OCI-LY7 (cell line): ENCODE results near the gene MAMDC2. TPM values are rescaled to one million over a fixed set of nuclear protein-coding genes. Genes with fewer than 3 reads are reported as not detected.

Experiments used
- BruUV-seq: library from RNA; stranded (reverse); fragments of 400-500 nt; replicated peaks from 2 replicates; lab custom pipeline; 2021; lab: Mats Ljungman, UMichigan
- CTCF ChIA-PET: fragments of 300-600 bp; sonication (Branson Sonifier 250); formaldehyde crosslinking; loops from one replicate; lab custom pipeline; 2022; ENCODE audit warnings: antibody characterized with exemption; ENCODE audit not compliant: unreplicated experiment; lab: Charles Lee
- POLR2A ChIA-PET: fragments of 300-600 bp; sonication (Branson Sonifier 250); formaldehyde crosslinking; loops from one replicate; lab custom pipeline; 2022; ENCODE audit warnings: antibody characterized with exemption; lab: Charles Lee
- DNase-seq: peaks from one replicate; pipeline ENCODE4 v3.0.0-alpha.2; 2015; ENCODE audit warnings: low spot score
- H2AFZ ChIP-seq: fragments of 200-600 bp; sonication (generic), shearing (Covaris generic); 2 replicates; pipeline ENCODE4 v1.6.1; 2014; ENCODE audit warnings: mild to moderate bottlenecking, antibody characterized with exemption, low read length, moderate library complexity
- H3K27ac ChIP-seq: fragments of 200-600 bp; sonication (generic); 2 replicates; pipeline ENCODE4 v1.5.1; 2014; ENCODE audit warnings: mixed run types, low read depth, mild to moderate bottlenecking, moderate library complexity, low read length, inconsistent platforms; ENCODE audit not compliant: poor library complexity, severe bottlenecking
- H3K36me3 ChIP-seq: fragments of 200-600 bp; sonication (generic); 2 replicates; pipeline ENCODE4 v1.6.1; 2014; ENCODE audit warnings: mild to moderate bottlenecking, antibody characterized with exemption, low read length, moderate library complexity, mixed read lengths; ENCODE audit not compliant: insufficient read depth
- H3K4me1 ChIP-seq: fragments of 200-600 bp; sonication (generic); 2 replicates; pipeline ENCODE4 v1.5.1; 2014; ENCODE audit warnings: mild to moderate bottlenecking, low read length; ENCODE audit not compliant: insufficient read depth, poor library complexity, severe bottlenecking
- H3K4me2 ChIP-seq: fragments of 200-600 bp; sonication (generic); 2 replicates; pipeline ENCODE4 v1.6.1; 2014; ENCODE audit warnings: mild to moderate bottlenecking, low read length
- H3K4me3 ChIP-seq: fragments of 200-600 bp; sonication (generic); 2 replicates; pipeline ENCODE4 v1.5.1; 2014; ENCODE audit warnings: mild to moderate bottlenecking, low read depth, low read length; ENCODE audit not compliant: poor library complexity, severe bottlenecking
- H3K79me2 ChIP-seq: fragments of 200-600 bp; sonication (generic); 2 replicates; pipeline ENCODE4 v1.6.1; 2016; ENCODE audit warnings: low read depth, mild to moderate bottlenecking, low read length, moderate library complexity, mixed read lengths; ENCODE audit not compliant: insufficient read depth
- H3K9me2 ChIP-seq: fragments of 200-600 bp; sonication (generic); 2 replicates; pipeline ENCODE4 v1.6.1; 2016; ENCODE audit warnings: mild to moderate bottlenecking, low read length, mixed read lengths; ENCODE audit not compliant: insufficient read depth
- H3K9me3 ChIP-seq: fragments of 200-600 bp; sonication (generic); 2 replicates; pipeline ENCODE4 v1.6.1; 2014; ENCODE audit warnings: mild to moderate bottlenecking, mixed run types, low read length, mixed read lengths
- H4K20me1 ChIP-seq: fragments of 200-600 bp; sonication (generic); 2 replicates; pipeline ENCODE4 v1.6.1; 2014; ENCODE audit warnings: mild to moderate bottlenecking, antibody characterized with exemption, low read length, moderate library complexity, mixed read lengths; ENCODE audit not compliant: insufficient read depth
- CTCF ChIP-seq: fragments of 200-600 bp; sonication (generic); conservative IDR thresholded peaks from 2 replicates; pipeline ENCODE4 v1.5.1; 2014; ENCODE audit warnings: mild to moderate bottlenecking, antibody characterized with exemption, low read length, moderate library complexity, mixed read lengths
- EZH2phosphoT487 ChIP-seq: fragments of 200-600 bp; sonication (generic); IDR thresholded peaks from 2 replicates; pipeline ENCODE4 v1.6.1; 2018; ENCODE audit warnings: low read depth, borderline replicate concordance, mild to moderate bottlenecking, mixed run types, antibody characterized with exemption, low read length, moderate library complexity, mixed read lengths
- intact Hi-C: fragments of 100-400 bp; cut with micrococcal nuclease; formaldehyde crosslinking; loops from one replicate; pipeline ENCODE4 v1.10.0; 2022; ENCODE audit not compliant: unreplicated experiment
- total RNA-seq, 2 experiments: library from RNA; depleted of rRNA in 1 of 2; stranded (reverse); fragments of >200 nt in 1 of 2; shearing (Covaris generic) in 1 of 2; gene quantifications; 2 replicates each; pipeline ENCODE4 v1.2.3, GENCODE V29; 2014 to 2022

The MAMDC2 gene
- total RNA-seq, 2 experiments from 2014 or later = not detected

- Histone ChIP-seq H3K4me3 (no peak overlapping the region), H3K27ac (no peak overlapping the region), H3K79me2 (no peaks in the 10 kb centered on the region), H2AFZ (peak overlapping the region; percentile 30; the same call in 1 of the 2 replicates), H3K4me2 (no peak overlapping the region), H4K20me1 (no peaks in the 10 kb centered on the region; the same call in 1 of the 2 replicates), H3K4me1 (no peaks in the 10 kb centered on the region), H3K36me3 (no peaks in the 10 kb centered on the region), H3K9me2 (no peaks in the 10 kb centered on the region), H3K9me3 (no peaks in the 10 kb centered on the region)
- no peak for DNase-seq
- POLR2A ChIA-PET = interaction anchor here (0.5 kb wide), 1 partner anchor 181 kb away, joined by 3 read pairs; no protein-coding TSS in a partner anchor
- no peak for TF ChIP-seq CTCF
- CTCF ChIA-PET = interaction anchor here (1.0 to 1.1 kb wide), 2 partner anchors 10 to 139 kb away, joined by 3 read pairs; no protein-coding TSS in a partner anchor
- intact Hi-C loops = loop anchor here (1.0 to 5.0 kb wide), 2 partner anchors 138 to 492 kb away; no protein-coding TSS in a partner anchor
- no TSS peak for BruUV-seq
Measured at GRCh38 chr9:70110194-70111041, 66.8 kb downstream of the MAMDC2 start.

- H3K4me3 ChIP-seq = no peak overlapping the region
- H4K20me1 ChIP-seq = no peaks in the 10 kb centered on the region; the same call in 1 of the 2 replicates
- no peaks in the 10 kb centered on the region for H3K9me3 ChIP-seq
- H2AFZ ChIP-seq = peak overlapping the region; percentile 30; the same call in 1 of the 2 replicates
- BruUV-seq = no TSS peak
- H3K4me2 ChIP-seq = no peak overlapping the region
- H3K9me2 ChIP-seq = no peaks in the 10 kb centered on the region
- no peaks in the 10 kb centered on the region for H3K4me1 ChIP-seq
- ChIA-PET CTCF (interaction anchor here (1.0 to 1.9 kb wide), 4 partner anchors 9 to 492 kb away, joined by 3 to 5 read pairs (median 3); no protein-coding TSS in a partner anchor), POLR2A (interaction anchor here (0.5 kb wide), 1 partner anchor 180 kb away, joined by 3 read pairs; no protein-coding TSS in a partner anchor)
- intact Hi-C loops = loop anchor here (1.0 to 5.0 kb wide), 2 partner anchors 139 to 491 kb away; no protein-coding TSS in a partner anchor
- DNase-seq = peak; percentile 65
- no peaks in the 10 kb centered on the region for H3K36me3 ChIP-seq
- no peaks in the 10 kb centered on the region for H3K79me2 ChIP-seq
- H3K27ac ChIP-seq = no peak overlapping the region
- TF ChIP-seq EZH2phosphoT487 (no peak), CTCF (peak; percentile 94)
Measured at GRCh38 chr9:70111042-70111602, 67.5 kb downstream of the MAMDC2 start.
